C4-2B (cell line): Measurements from ENCODE around the gene NDRG3.

Source experiments
- H3K27ac ChIP-seq: fragments of 450-650 bp; 2 replicates; pipeline ENCODE4 v1.5.1; 2017
- ZFX ChIP-seq: fragments of 450-650 bp; IDR thresholded peaks from 2 replicates; pipeline ENCODE4 v1.6.1; 2017
- TF ChIP-seq, protein P1 (sequence below): fragments of 450-650 bp; conservative IDR thresholded peaks from 2 replicates; pipeline ENCODE4 v1.5.1; 2017; ENCODE audit warnings: mild to moderate bottlenecking

NDRG3 gene

DNA sequence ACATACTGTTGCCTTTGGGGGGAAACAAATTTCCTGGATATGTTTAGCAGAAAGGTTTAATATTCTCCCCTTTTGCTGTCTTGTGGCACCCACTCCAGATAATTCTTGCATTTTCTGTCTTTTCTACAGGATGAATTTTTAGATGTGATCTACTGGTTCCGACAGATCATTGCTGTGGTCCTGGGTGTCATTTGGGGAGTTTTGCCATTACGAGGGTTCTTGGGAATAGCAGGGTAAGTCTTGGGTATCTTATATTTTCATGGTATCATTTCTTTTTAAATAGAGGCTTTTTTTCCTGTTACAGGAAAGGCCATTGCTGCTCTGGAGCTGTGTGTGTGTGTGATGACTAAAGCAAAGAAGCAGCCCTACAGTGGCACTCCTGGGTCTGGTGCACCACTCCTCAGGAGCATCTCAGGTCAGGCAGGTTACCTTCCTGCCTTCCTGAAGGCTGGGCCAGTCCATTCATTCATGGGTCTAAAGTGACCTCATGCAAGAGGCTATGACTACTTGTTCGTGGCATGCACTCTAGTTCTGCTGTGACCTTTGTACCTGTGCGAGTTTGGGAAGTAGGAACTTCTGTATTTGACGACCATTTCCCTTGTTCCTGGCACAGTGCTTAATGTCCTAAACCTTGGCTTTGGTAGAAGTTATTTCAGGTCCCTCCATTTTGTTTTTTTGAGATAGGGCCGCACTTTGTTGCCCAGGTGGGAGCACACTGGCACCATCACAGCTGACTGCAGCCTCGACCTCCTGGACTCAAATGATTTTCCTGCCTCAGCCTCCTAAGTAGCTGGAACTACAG lies 138.1 kb downstream of the NDRG3 start:
- TF ChIP-seq ZFX: no peak
- TF ChIP-seq, protein P1, sequence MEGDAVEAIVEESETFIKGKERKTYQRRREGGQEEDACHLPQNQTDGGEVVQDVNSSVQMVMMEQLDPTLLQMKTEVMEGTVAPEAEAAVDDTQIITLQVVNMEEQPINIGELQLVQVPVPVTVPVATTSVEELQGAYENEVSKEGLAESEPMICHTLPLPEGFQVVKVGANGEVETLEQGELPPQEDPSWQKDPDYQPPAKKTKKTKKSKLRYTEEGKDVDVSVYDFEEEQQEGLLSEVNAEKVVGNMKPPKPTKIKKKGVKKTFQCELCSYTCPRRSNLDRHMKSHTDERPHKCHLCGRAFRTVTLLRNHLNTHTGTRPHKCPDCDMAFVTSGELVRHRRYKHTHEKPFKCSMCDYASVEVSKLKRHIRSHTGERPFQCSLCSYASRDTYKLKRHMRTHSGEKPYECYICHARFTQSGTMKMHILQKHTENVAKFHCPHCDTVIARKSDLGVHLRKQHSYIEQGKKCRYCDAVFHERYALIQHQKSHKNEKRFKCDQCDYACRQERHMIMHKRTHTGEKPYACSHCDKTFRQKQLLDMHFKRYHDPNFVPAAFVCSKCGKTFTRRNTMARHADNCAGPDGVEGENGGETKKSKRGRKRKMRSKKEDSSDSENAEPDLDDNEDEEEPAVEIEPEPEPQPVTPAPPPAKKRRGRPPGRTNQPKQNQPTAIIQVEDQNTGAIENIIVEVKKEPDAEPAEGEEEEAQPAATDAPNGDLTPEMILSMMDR: no peak
- H3K27ac ChIP-seq: peak overlapping the region; percentile 92

DNA sequence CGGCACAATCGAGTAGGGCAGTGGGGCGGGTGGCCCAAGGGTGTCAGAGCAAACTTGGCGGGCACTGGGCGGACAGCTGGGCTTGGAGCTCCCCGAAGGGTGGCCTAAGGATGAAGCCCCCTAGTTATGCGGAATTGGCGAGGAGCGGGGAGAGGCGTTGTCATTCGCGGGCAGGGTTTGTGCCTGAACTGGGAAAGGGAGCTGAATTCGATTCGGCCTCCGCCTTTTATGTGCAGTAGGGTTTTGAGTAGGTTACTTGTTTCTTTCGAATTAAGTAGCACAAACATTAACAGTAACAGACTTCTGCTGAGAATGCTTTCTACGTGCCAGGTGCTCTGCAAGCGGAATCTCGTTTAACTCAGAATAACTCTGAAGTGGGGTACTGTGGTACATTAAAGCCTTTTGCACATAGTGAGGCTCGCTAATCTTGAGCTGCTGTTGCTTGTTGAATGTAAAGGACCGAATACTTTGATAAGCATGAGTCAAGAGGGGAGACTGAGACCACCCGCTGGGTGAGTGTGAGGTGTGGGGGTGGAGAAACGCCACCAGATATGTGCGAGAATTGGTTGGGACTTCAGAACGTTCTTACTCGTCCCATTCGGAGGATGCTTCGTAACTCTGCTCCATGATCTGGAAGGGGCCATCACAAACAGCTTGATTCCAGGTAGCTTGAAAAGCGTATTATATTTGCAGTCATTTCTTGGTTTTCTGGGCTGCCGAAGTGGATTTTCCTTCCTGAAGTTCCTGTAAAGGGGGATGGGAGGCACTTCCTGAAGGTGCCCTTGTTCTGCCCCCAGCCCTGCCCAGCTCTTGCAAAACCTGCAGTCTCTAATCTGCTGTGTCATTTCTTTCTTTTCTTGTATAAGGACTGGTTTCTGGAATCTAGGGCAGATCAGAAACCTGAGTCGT lies 139.5 kb downstream of the NDRG3 start:
- H3K27ac ChIP-seq: peak overlapping the region; percentile 92
- TF ChIP-seq, protein P1: no peak
- peak; percentile 59; the same call in 1 of the 2 replicates for TF ChIP-seq ZFX

DNA sequence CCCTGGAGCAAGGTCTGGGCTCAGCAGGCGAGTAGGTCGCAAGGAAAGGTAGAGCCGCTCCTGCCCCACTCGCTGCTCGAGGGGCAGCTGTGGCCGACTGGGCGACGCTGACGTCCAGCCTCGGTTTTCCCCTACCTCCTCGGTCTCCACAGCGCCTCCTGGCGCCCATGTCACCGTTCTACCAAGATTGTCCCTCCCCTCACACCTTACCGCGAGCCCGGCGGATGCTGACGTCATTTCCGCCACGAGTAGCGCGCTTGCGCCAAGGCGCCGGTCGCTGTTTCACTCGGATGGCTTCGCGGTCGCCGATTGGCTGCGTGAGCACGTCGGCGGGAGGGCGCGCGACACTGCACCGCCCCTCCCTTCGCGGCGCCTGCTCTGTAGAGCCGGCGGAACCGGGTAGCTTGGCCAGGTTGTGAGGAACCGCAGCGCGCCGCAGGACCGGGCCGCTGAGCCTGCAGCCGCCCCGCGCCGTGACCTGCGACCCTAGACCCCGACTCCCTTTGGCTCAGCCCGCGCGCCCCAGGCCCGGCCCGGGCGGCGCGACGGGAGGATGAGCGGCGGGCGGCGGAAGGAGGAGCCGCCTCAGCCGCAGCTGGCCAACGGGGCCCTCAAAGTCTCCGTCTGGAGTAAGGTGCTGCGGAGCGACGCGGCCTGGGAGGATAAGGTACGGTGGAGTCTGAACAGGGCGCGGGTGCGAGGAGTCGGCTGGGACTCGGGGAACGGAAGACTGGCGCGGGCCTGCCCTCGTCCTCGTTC lies 140.3 kb downstream of the NDRG3 start, which contains the start of gene RAB5IF:
Gene RAB5IF (plus strand): TSS at position 381 of the 759 bp plus-strand sequence. CDS start 173 bp downstream, at position 554.
- peak within 1 kb of the TSS; percentile 92 for H3K27ac ChIP-seq
- TF ChIP-seq, protein P1: peak; percentile 96
- peak; percentile 91; the same call in 1 of the 2 replicates for TF ChIP-seq ZFX

DNA sequence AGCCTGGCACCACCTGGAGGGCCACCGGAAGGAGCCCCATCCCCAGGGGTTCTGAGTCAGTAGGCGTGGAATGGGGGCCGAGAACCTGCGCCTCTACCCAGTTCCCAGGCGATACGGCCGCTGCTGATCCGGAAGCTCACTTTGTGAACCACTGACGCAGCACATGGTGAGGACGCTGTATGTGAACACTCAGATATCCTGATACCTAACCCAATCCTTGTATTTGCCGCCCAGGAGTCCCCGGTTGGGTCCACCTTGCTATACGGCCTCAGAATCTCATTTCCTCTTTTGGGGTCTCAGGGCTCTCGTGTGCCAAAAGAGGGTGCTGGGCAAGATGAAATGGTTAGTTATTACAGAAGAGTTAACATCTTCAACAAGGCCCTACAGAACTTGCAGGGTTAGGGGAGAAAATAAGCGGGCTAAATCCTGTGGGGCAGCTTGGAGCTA lies 140.9 kb downstream of the NDRG3 start:
- TF ChIP-seq ZFX: no peak
- TF ChIP-seq, protein P1: no peak
- peak overlapping the region; percentile 92 for H3K27ac ChIP-seq
